ENCODE measurements around the gene HSD17B2.
A peak's percentile ranks its signal among the peaks of the same experiment; 100 is the strongest.
"Not testable (repeated sequence)": the region's sequence is repeated elsewhere in the genome, so short reads cannot be mapped to it uniquely, and the experiment has no call there.

The HSD17B2 gene

GRCh38 chr16:82006036-82006435 lies 29.0 kb upstream of the HSD17B2 start:
- Histone ChIP-seq H3K9ac (ENCODE audit: low read length) (no peak overlapping the region), H3K4me3 (ENCODE audit: low read depth in 1 of 2, low read length in 2 of 2) (no peak overlapping the region), H3K27ac (ENCODE audit: low read depth, low read length) (no peak overlapping the region), H3K27me3 (ENCODE audit: control insufficient read depth in 1 of 2, insufficient read depth in 2 of 2, low read length in 2 of 2) (no peaks in the 10 kb centered on the region), H3K9me3 (ENCODE audit: low read length) (no peaks in the 10 kb centered on the region), H3K36me3 (ENCODE audit: insufficient read depth, low read length) (no peaks in the 10 kb centered on the region), H3K4me1 (ENCODE audit: insufficient read depth, low read length) (no peaks in the 10 kb centered on the region)

- H3K9me3 ChIP-seq (ENCODE audit: low read length), result no peaks in the 10 kb centered on the region
- H3K9ac ChIP-seq (ENCODE audit: low read length), result no peak overlapping the region
- no peaks in the 10 kb centered on the region for H3K27me3 ChIP-seq (ENCODE audit: control insufficient read depth in 1 of 2, insufficient read depth in 2 of 2, low read length in 2 of 2)
- no peaks in the 10 kb centered on the region for H3K36me3 ChIP-seq (ENCODE audit: insufficient read depth, low read length)
- no peaks in the 10 kb centered on the region for H3K4me1 ChIP-seq (ENCODE audit: insufficient read depth, low read length)
- H3K4me3 ChIP-seq (ENCODE audit: low read depth in 1 of 2, low read length in 2 of 2), result no peak overlapping the region
- H3K27ac ChIP-seq (ENCODE audit: low read depth, low read length), result no peak overlapping the region
These were observed 27.9 kb upstream of the HSD17B2 start for GRCh38 chr16:82007189-82007588.

DNA sequence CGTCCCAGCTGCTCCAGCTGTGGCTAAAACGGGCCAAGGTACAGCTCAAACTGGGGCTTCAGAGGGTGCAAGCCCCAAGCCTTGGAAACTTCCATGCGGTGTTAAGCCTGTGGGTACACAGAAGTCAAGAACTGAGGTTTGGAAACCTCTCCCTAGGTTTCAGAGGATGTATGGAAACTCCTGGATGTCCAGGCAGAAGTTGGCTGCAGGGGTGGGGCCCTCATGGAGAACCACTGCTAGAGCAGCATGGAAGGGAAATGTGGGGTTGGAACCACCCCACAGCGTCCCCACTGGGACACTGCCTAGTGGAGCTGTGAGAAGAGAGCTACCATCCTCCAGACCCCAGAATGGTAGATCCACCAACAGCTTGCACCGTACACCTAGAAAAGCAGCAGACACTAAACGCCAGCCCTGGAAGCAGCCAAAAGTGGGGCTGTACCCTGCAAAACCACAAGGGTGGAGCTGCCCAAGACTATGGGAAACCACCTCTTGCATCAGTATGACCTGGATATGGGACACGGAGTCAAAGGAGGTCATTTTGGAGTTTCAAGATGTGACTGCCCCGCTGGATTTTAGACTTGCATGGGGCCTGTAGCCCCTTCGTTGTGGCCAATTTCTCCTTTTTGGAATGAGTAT lies 26.0 kb upstream of the HSD17B2 start:
- H3K36me3 ChIP-seq (ENCODE audit: insufficient read depth, low read length), result no peaks in the 10 kb centered on the region
- H3K9ac ChIP-seq (ENCODE audit: low read length), result no peak overlapping the region
- H3K4me1 ChIP-seq (ENCODE audit: insufficient read depth, low read length), result no peaks in the 10 kb centered on the region
- H3K4me3 ChIP-seq (ENCODE audit: low read depth in 1 of 2, low read length in 2 of 2), result no peak overlapping the region
- H3K9me3 ChIP-seq (ENCODE audit: low read length), result no peaks in the 10 kb centered on the region
- no peak overlapping the region for H3K27ac ChIP-seq (ENCODE audit: low read depth, low read length)
- no peaks in the 10 kb centered on the region for H3K27me3 ChIP-seq (ENCODE audit: control insufficient read depth in 1 of 2, insufficient read depth in 2 of 2, low read length in 2 of 2)

DNA sequence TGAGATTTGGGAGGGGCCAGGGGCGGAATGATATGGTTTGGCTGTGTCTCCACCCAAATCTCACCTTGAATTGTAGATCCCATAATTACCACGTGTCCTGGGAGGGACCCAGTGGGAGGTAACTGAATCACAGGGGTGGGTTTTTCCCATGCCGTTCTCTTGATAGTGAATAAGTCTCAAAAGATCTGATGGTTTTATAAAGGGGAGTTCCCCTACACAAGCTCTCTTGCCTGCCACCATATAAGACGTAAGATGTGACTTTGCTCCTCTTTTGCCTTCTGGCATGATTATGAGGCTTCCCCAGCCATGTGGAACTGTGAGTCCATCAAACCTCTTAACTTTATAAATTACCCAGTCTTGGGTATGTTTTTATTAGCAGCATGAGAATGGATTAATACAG lies 25.3 kb upstream of the HSD17B2 start:
- not testable (repeated sequence) for H3K27ac ChIP-seq (ENCODE audit: low read depth, low read length); H3K4me1 ChIP-seq (ENCODE audit: insufficient read depth, low read length); H3K36me3 ChIP-seq (ENCODE audit: insufficient read depth, low read length); H3K4me3 ChIP-seq (ENCODE audit: low read depth in 1 of 2, low read length in 2 of 2); H3K9me3 ChIP-seq (ENCODE audit: low read length); H3K27me3 ChIP-seq (ENCODE audit: control insufficient read depth in 1 of 2, insufficient read depth in 2 of 2, low read length in 2 of 2); H3K9ac ChIP-seq (ENCODE audit: low read length)

DNA sequence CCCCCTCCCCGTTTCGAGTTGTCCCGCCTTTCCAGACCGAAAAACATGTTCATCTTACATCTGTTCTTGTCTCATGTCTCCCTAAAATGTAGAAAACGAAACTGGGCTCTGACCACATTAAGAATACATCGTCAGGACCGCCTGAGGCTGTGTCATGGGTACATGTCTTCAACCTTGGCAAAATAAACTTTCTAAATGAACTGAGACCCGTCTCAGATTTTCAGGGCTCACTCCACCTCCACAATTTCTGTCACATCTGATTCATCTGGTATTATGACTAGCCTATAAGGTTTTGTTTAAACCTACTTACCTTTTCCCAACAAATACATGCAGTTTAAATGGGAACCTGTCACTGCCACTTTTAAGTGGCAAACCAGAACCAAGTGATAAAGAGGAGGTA lies 24.4 kb upstream of the HSD17B2 start:
- H3K9ac ChIP-seq (ENCODE audit: low read length), result no peak overlapping the region

DNA sequence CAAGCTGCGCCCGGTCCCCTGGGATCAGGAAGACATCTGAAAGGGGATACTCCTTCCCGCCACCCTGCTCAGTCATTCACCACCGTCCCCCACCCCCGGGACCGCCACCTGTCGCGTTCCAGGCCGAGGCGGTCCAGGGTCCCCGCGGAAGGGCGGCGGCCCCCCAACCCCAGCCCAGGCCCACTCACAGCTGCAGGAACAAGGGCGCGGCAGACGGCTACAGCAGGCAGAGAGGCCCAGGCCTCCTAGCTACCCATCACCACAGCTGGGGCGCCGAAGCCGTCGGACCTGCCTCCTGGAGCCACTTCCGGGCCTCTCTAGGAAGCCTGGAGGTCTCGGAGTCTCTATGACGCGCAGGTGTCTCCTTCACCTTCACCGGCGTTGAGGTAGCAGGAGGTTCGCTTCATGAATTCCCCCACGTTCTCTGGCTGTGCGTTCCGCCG lies 23.8 kb upstream of the HSD17B2 start, which contains the start of gene SDR42E1:
SDR42E1 (minus strand) TSS at position 272 of the 443 bp plus-strand sequence. CDS start 10,612 bp downstream, outside the sequence.
- no peaks in the 10 kb centered on the region for H3K27me3 ChIP-seq (ENCODE audit: control insufficient read depth in 1 of 2, insufficient read depth in 2 of 2, low read length in 2 of 2)
- H3K27ac ChIP-seq (ENCODE audit: low read depth, low read length), result peak within 1 kb of the TSS; percentile 31
- H3K4me1 ChIP-seq (ENCODE audit: insufficient read depth, low read length), result no peaks in the 10 kb centered on the region
- H3K9me3 ChIP-seq (ENCODE audit: low read length), result no peaks in the 10 kb centered on the region
- H3K9ac ChIP-seq (ENCODE audit: low read length), result no peak within 1 kb of the TSS
- no peaks in the 10 kb centered on the region for H3K36me3 ChIP-seq (ENCODE audit: insufficient read depth, low read length)
- peak within 1 kb of the TSS; percentile 40 to 61 for H3K4me3 ChIP-seq (ENCODE audit: low read depth in 1 of 2, low read length in 2 of 2)

More for the DNA sequence above, 24.4 kb upstream of the HSD17B2 start:
- Histone ChIP-seq H3K27ac (ENCODE audit: low read depth, low read length) (no peak overlapping the region), H3K36me3 (ENCODE audit: insufficient read depth, low read length) (no peaks in the 10 kb centered on the region), H3K9me3 (ENCODE audit: low read length) (no peaks in the 10 kb centered on the region), H3K4me1 (ENCODE audit: insufficient read depth, low read length) (no peaks in the 10 kb centered on the region), H3K4me3 (ENCODE audit: low read depth in 1 of 2, low read length in 2 of 2) (peak overlapping the region; percentile 40 to 61), H3K27me3 (ENCODE audit: control insufficient read depth in 1 of 2, insufficient read depth in 2 of 2, low read length in 2 of 2) (no peaks in the 10 kb centered on the region)

DNA sequence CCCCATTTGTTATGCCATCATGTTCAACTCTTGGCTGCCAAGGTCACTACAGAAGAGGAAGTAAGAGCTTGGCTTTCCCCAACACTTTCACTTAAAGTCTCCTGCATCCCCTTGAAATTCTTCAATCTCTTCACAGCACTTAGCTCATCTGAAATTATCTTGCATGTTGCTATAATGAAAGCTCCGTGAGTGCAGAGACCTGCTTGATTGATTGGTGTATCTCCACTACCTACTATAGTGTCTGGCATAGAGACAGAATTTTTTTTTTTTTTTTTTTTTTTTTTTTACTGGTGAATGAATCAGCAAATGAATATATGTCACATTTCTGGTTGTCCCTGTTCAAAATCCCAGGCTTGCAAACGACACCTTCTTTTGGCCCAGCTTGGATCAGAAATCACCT lies 21.9 kb upstream of the HSD17B2 start:
- no peaks in the 10 kb centered on the region for H3K36me3 ChIP-seq (ENCODE audit: insufficient read depth, low read length)
- no peak overlapping the region for H3K9ac ChIP-seq (ENCODE audit: low read length)
- H3K9me3 ChIP-seq (ENCODE audit: low read length), result no peaks in the 10 kb centered on the region
- no peak overlapping the region for H3K4me3 ChIP-seq (ENCODE audit: low read depth in 1 of 2, low read length in 2 of 2)
- H3K27me3 ChIP-seq (ENCODE audit: control insufficient read depth in 1 of 2, insufficient read depth in 2 of 2, low read length in 2 of 2), result no peaks in the 10 kb centered on the region
- H3K27ac ChIP-seq (ENCODE audit: low read depth, low read length), result no peak overlapping the region
- H3K4me1 ChIP-seq (ENCODE audit: insufficient read depth, low read length), result no peaks in the 10 kb centered on the region

- no peak overlapping the region for H3K4me3 ChIP-seq (ENCODE audit: low read depth in 1 of 2, low read length in 2 of 2)
- H3K4me1 ChIP-seq (ENCODE audit: insufficient read depth, low read length), result no peaks in the 10 kb centered on the region
- H3K9me3 ChIP-seq (ENCODE audit: low read length), result no peaks in the 10 kb centered on the region
- no peaks in the 10 kb centered on the region for H3K36me3 ChIP-seq (ENCODE audit: insufficient read depth, low read length)
- H3K27ac ChIP-seq (ENCODE audit: low read depth, low read length), result no peak overlapping the region
- no peak overlapping the region for H3K9ac ChIP-seq (ENCODE audit: low read length)
- H3K27me3 ChIP-seq (ENCODE audit: control insufficient read depth in 1 of 2, insufficient read depth in 2 of 2, low read length in 2 of 2), result no peaks in the 10 kb centered on the region
These were observed 18.8 kb upstream of the HSD17B2 start for GRCh38 chr16:82016263-82016662.

- no peaks in the 10 kb centered on the region for H3K9me3 ChIP-seq (ENCODE audit: low read length)
- no peak overlapping the region for H3K9ac ChIP-seq (ENCODE audit: low read length)
- no peak overlapping the region for H3K4me3 ChIP-seq (ENCODE audit: low read depth in 1 of 2, low read length in 2 of 2)
- H3K4me1 ChIP-seq (ENCODE audit: insufficient read depth, low read length), result no peaks in the 10 kb centered on the region
- no peak overlapping the region for H3K27ac ChIP-seq (ENCODE audit: low read depth, low read length)
- no peaks in the 10 kb centered on the region for H3K36me3 ChIP-seq (ENCODE audit: insufficient read depth, low read length)
- H3K27me3 ChIP-seq (ENCODE audit: control insufficient read depth in 1 of 2, insufficient read depth in 2 of 2, low read length in 2 of 2), result no peaks in the 10 kb centered on the region
These were observed 18.1 kb upstream of the HSD17B2 start for GRCh38 chr16:82016964-82017363.

DNA sequence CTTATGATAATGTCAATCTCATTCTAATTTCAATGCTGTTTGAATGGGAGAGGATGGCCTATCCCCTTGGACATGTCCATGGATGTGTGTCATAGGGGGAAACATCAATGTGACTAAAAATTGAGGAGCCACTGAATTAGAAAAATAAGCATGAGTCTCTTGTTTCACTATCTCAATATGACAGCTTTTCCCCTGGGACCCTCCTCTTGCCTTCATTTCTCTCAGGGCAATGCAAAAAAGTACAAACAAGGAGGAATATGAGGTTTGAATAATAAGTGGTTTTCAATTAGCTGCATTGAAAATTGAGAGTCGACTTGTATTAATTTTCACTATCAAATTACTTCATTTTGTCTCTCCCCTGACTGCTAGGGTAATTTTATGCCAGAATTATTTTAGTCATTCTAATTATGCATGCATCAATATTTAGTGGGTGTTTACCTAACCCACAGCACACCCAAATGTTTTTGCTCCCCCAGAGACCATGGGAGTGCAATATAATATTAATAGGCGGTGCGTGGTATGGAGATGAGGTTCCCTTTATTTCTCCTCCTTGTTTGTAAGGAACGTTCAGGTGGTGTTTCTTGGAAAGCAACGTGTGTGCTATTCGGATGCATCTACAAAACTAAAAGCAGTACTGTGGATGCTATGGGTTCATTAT lies 17.0 kb upstream of the HSD17B2 start:
- Histone ChIP-seq H3K9ac (ENCODE audit: low read length) (no peak overlapping the region), H3K9me3 (ENCODE audit: low read length) (no peaks in the 10 kb centered on the region), H3K36me3 (ENCODE audit: insufficient read depth, low read length) (no peaks in the 10 kb centered on the region), H3K4me1 (ENCODE audit: insufficient read depth, low read length) (no peaks in the 10 kb centered on the region), H3K4me3 (ENCODE audit: low read depth in 1 of 2, low read length in 2 of 2) (no peak overlapping the region), H3K27me3 (ENCODE audit: control insufficient read depth in 1 of 2, insufficient read depth in 2 of 2, low read length in 2 of 2) (no peaks in the 10 kb centered on the region), H3K27ac (ENCODE audit: low read depth, low read length) (no peak overlapping the region)

DNA sequence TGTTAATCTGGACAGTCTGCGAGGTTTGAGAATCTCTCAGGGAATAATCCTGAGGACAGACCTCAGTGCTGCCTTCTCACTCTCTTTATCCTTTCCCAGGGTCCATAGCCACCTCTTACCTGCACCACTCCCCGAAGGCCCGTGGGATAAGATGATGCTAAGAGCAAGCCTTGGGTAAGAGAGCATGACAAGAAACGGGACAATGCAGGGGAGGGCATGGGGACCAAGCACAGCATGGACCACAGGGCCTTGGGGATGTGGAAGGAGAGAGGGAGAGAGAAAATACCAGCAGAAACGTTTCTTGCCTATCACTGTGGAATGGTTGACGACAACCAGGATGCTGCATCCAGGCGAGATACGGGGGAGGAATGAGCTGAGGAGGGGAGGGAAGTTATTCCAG lies 15.5 kb upstream of the HSD17B2 start:
- no peaks in the 10 kb centered on the region for H3K27me3 ChIP-seq (ENCODE audit: control insufficient read depth in 1 of 2, insufficient read depth in 2 of 2, low read length in 2 of 2)
- no peaks in the 10 kb centered on the region for H3K9me3 ChIP-seq (ENCODE audit: low read length)
- no peak overlapping the region for H3K4me3 ChIP-seq (ENCODE audit: low read depth in 1 of 2, low read length in 2 of 2)
- H3K9ac ChIP-seq (ENCODE audit: low read length), result no peak overlapping the region
- no peak overlapping the region for H3K27ac ChIP-seq (ENCODE audit: low read depth, low read length)
- H3K4me1 ChIP-seq (ENCODE audit: insufficient read depth, low read length), result no peaks in the 10 kb centered on the region
- no peaks in the 10 kb centered on the region for H3K36me3 ChIP-seq (ENCODE audit: insufficient read depth, low read length)

GRCh38 chr16:82020051-82020450 lies 15.0 kb upstream of the HSD17B2 start:
- no peaks in the 10 kb centered on the region for H3K27me3 ChIP-seq (ENCODE audit: control insufficient read depth in 1 of 2, insufficient read depth in 2 of 2, low read length in 2 of 2)
- no peaks in the 10 kb centered on the region for H3K36me3 ChIP-seq (ENCODE audit: insufficient read depth, low read length)
- no peaks in the 10 kb centered on the region for H3K4me1 ChIP-seq (ENCODE audit: insufficient read depth, low read length)
- H3K27ac ChIP-seq (ENCODE audit: low read depth, low read length), result no peak overlapping the region
- no peaks in the 10 kb centered on the region for H3K9me3 ChIP-seq (ENCODE audit: low read length)
- H3K4me3 ChIP-seq (ENCODE audit: low read depth in 1 of 2, low read length in 2 of 2), result no peak overlapping the region
- H3K9ac ChIP-seq (ENCODE audit: low read length), result no peak overlapping the region

Measured in muscle layer of colon (tissue), 2 donors.